ENCODE data around the gene OXTR. TPM values are rescaled to one million over a fixed set of nuclear protein-coding genes. Genes with fewer than 3 reads are reported as not detected.
"Not testable (repeated sequence)": the region's sequence is repeated elsewhere in the genome, so short reads cannot be mapped to it uniquely, and the experiment has no call there.

The OXTR gene
- polyA plus RNA-seq, 3 donors: 0.93 to 1.9 (median 1.3) TPM

- peak; percentile 78 for DNase-seq
These were observed 27.7 kb downstream of the OXTR start for GRCh38 chr3:8741581-8742261.

- no peak for DNase-seq
These were observed 29.5 kb downstream of the OXTR start for GRCh38 chr3:8739757-8740504.

- no peak for DNase-seq
These were observed 30.8 kb downstream of the OXTR start for GRCh38 chr3:8738639-8739038.

- no peak for DNase-seq
These were observed 31.6 kb downstream of the OXTR start for GRCh38 chr3:8737823-8738222.

GRCh38 chr3:8737301-8737700 lies 32.1 kb downstream of the OXTR start:
- no peak for DNase-seq

- DNase-seq: no peak
These were observed 33.0 kb downstream of the OXTR start for GRCh38 chr3:8736436-8736835.

- DNase-seq: no peak
These were observed 34.5 kb downstream of the OXTR start for GRCh38 chr3:8734908-8735307.

- DNase-seq: no peak
These were observed 35.1 kb downstream of the OXTR start for GRCh38 chr3:8734137-8734878.

- DNase-seq: peak; percentile 15
These were observed 35.9 kb downstream of the OXTR start, which contains the start of gene CAV3 for GRCh38 chr3:8733332-8734094. Gene CAV3 (plus strand): TSS chr3:8733802. CDS start chr3:8733877, 75 bp downstream.

- DNase-seq: no peak
These were observed 37.0 kb downstream of the OXTR start for GRCh38 chr3:8732413-8732812.

- DNase-seq: no peak
These were observed 38.8 kb downstream of the OXTR start for GRCh38 chr3:8730656-8731055.

GRCh38 chr3:8729479-8729878 lies 39.9 kb downstream of the OXTR start:
- DNase-seq: no peak

GRCh38 chr3:8727605-8728512 lies 41.6 kb downstream of the OXTR start:
- no peak for DNase-seq

- no peak for DNase-seq
These were observed 45.2 kb downstream of the OXTR start for GRCh38 chr3:8724108-8724752.

GRCh38 chr3:8723612-8724011 lies 45.8 kb downstream of the OXTR start:
- no peak for DNase-seq

- DNase-seq: no peak
These were observed 46.6 kb downstream of the OXTR start for GRCh38 chr3:8722808-8723207.

GRCh38 chr3:8715757-8716156 lies 53.7 kb downstream of the OXTR start:
- DNase-seq: not testable (repeated sequence)

GRCh38 chr3:8713901-8714759 lies 55.3 kb downstream of the OXTR start:
- DNase-seq: no peak

- no peak for DNase-seq
These were observed 56.5 kb downstream of the OXTR start for GRCh38 chr3:8712908-8713255.

Measured in renal pelvis (tissue), 4 donors.